ENCODE data around the gene TP63. TPM values are rescaled to one million over a fixed set of nuclear protein-coding genes. Genes with fewer than 3 reads are reported as not detected.

TP63 gene
- polyA plus RNA-seq, 2 of the 4 experiments (the other 2 are of a cell fraction): 1.5 to 5.4 TPM

GRCh38 chr3:189629803-189630455 is 1.3 kb upstream of the TP63 start:
- Histone ChIP-seq H3K4me3 (no peak overlapping the region), H3K9me3 (no peaks in the 10 kb centered on the region), H3K4me1 (peaks cover 12% of the 10 kb centered on the region), H3K4me2 (peak overlapping the region; percentile 74), H3K27ac (peak overlapping the region; percentile 65 to 76)
- WGBS (ENCODE audit: missing lambda C conversion rate): 8% methylated on average over 3 of the region's 3 CpGs
- DNase-seq (ENCODE audit: low read depth in 1 of 2, low spot score in 1 of 2): peak in 1 of 2 experiments; percentile 35
- TF ChIP-seq HOXB13 (CRISPR knock-in tag; IDR thresholded peaks at IDR 0.05; ENCODE audit: low read depth) (no peak), CEBPB (IDR thresholded peaks at IDR 0.05) (peak; percentile 34 to 38; a peak in 1 of 4 replicates)
- ATAC-seq: no peak
- ChIA-PET CTCF (interaction anchor here (1.2 kb wide), 1 partner anchor 319 kb away, joined by 4 read pairs; no protein-coding TSS in a partner anchor), POLR2A (interaction anchor here (0.8 to 1.6 kb wide), 3 partner anchors 41 to 357 kb away, joined by 3 to 8 read pairs (median 3); no protein-coding TSS in a partner anchor)
- peak; percentile 18 for FAIRE-seq

GRCh38 chr3:189630767-189631372 is 319 bp upstream of the TP63 start:
- TF ChIP-seq FOSB (CRISPR knock-in tag; IDR thresholded peaks at IDR 0.05) (no peak), USF2 (IDR thresholded peaks at IDR 0.05) (no peak), ZFP36 (IDR thresholded peaks at IDR 0.05; ENCODE audit: borderline replicate concordance, partially characterized antibody) (no peak), GATA3 (IDR thresholded peaks at IDR 0.05; ENCODE audit: borderline replicate concordance) (no peak), HOXA7 (CRISPR knock-in tag; IDR thresholded peaks at IDR 0.05) (no peak), MAX (IDR thresholded peaks at IDR 0.05) (no peak), CHD4 (IDR thresholded peaks at IDR 0.05; ENCODE audit: borderline replicate concordance) (no peak), HOXB13 (CRISPR knock-in tag; IDR thresholded peaks at IDR 0.05; ENCODE audit: low read depth) (no peak), NFE2L2 (conservative IDR thresholded peaks at IDR 0.05; ENCODE audit: low read length) (no peak), ESRRA (IDR thresholded peaks at IDR 0.05; ENCODE audit: borderline replicate concordance, low read length) (no peak), MAFK (IDR thresholded peaks at IDR 0.05; ENCODE audit: partially characterized antibody) (no peak), MAZ (IDR thresholded peaks at IDR 0.05; ENCODE audit: borderline replicate concordance, low read depth, low read length) (no peak), PHF8 (IDR thresholded peaks at IDR 0.05; ENCODE audit: borderline replicate concordance, low read depth) (no peak), RCOR1 (IDR thresholded peaks at IDR 0.05; ENCODE audit: low read depth, low read length) (no peak), JUN (IDR thresholded peaks at IDR 0.05) (no peak), RFX5 (IDR thresholded peaks at IDR 0.05) (no peak)
- Histone ChIP-seq H3K4me2 (peak overlapping the region; percentile 74), H3K4me3 (peak overlapping the region; percentile 41), H3K27ac (peak overlapping the region; percentile 65 to 80), H3K4me1 (peaks cover 12% of the 10 kb centered on the region), H3K9me3 (no peaks in the 10 kb centered on the region)
- peak; percentile 23 to 88 for DNase-seq (ENCODE audit: low read depth in 1 of 2, low spot score in 1 of 2)
- no peak for FAIRE-seq
- CTCF ChIA-PET: interaction anchor here (1.2 kb wide), 1 partner anchor 318 kb away, joined by 4 read pairs; no protein-coding TSS in a partner anchor
- peak; percentile 85 to 90 for ATAC-seq
- 5% methylated on average over 8 of the region's 8 CpGs for WGBS (ENCODE audit: missing lambda C conversion rate)
- POLR2A ChIA-PET: interaction anchor here (0.6 to 1.9 kb wide), 6 partner anchors 38 to 306 kb away, joined by 3 to 8 read pairs (median 4); no protein-coding TSS in a partner anchor

- H3K9me3 ChIP-seq: no peaks in the 10 kb centered on the region
- 14% methylated on average over 6 of the region's 6 CpGs for WGBS (ENCODE audit: missing lambda C conversion rate)
- DNase-seq (ENCODE audit: low read depth in 1 of 2, low spot score in 1 of 2) (peak in 1 of 2 experiments; percentile 5), ATAC-seq (peak; percentile 78 to 83), FAIRE-seq (no peak)
- ChIA-PET POLR2A (interaction anchor here (0.6 to 1.9 kb wide), 6 partner anchors 37 to 307 kb away, joined by 3 to 8 read pairs (median 4); no protein-coding TSS in a partner anchor), CTCF (no interaction called here)
- TF ChIP-seq HOXA7 (CRISPR knock-in tag; IDR thresholded peaks at IDR 0.05) (no peak), RCOR1 (IDR thresholded peaks at IDR 0.05; ENCODE audit: low read depth, low read length) (no peak), KDM1A (IDR thresholded peaks at IDR 0.05; ENCODE audit: low read depth) (no peak), RNF2 (IDR thresholded peaks at IDR 0.05; ENCODE audit: borderline replicate concordance, low read depth) (no peak), PHF8 (IDR thresholded peaks at IDR 0.05; ENCODE audit: borderline replicate concordance, low read depth) (no peak), MAX (IDR thresholded peaks at IDR 0.05) (no peak), ZC3H11A (IDR thresholded peaks at IDR 0.05) (no peak)
- TF ChIP-seq, protein P1, sequence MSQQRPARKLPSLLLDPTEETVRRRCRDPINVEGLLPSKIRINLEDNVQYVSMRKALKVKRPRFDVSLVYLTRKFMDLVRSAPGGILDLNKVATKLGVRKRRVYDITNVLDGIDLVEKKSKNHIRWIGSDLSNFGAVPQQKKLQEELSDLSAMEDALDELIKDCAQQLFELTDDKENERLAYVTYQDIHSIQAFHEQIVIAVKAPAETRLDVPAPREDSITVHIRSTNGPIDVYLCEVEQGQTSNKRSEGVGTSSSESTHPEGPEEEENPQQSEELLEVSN (IDR thresholded peaks at IDR 0.05; ENCODE audit: borderline replicate concordance, low read depth): no peak
- peak overlapping the region; percentile 65 to 80 for H3K27ac ChIP-seq
- peak overlapping the region; percentile 74 for H3K4me2 ChIP-seq
- H3K4me1 ChIP-seq: peaks cover 12% of the 10 kb centered on the region
- H3K4me3 ChIP-seq: peak overlapping the region; percentile 41
These were observed 220 bp downstream of the TP63 start for GRCh38 chr3:189631409-189631808.

Data from A549 (cell line).